Measurements from ENCODE around the gene ADGB.

- TF ChIP-seq CTCF (IDR thresholded peaks at IDR 0.05; ENCODE audit: low read depth, low read length) (no peak), POLR2A (IDR thresholded peaks at IDR 0.05; ENCODE audit: extremely low read depth, insufficient read length) (no peak), MYC (IDR thresholded peaks at IDR 0.05; ENCODE audit: low read depth, low read length) (no peak)
- TF ChIP-seq, protein P1, sequence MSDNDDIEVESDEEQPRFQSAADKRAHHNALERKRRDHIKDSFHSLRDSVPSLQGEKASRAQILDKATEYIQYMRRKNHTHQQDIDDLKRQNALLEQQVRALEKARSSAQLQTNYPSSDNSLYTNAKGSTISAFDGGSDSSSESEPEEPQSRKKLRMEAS (IDR thresholded peaks at IDR 0.05; ENCODE audit: low read depth, low read length) = no peak
Observed at GRCh38 chr6:146791930-146792329, 193.2 kb downstream of the ADGB start.
